Measurements from ENCODE around the gene EFS.

The EFS gene

GRCh38 chr14:23359722-23360447 is 5.1 kb downstream of the EFS start:
- TF ChIP-seq, protein P1, sequence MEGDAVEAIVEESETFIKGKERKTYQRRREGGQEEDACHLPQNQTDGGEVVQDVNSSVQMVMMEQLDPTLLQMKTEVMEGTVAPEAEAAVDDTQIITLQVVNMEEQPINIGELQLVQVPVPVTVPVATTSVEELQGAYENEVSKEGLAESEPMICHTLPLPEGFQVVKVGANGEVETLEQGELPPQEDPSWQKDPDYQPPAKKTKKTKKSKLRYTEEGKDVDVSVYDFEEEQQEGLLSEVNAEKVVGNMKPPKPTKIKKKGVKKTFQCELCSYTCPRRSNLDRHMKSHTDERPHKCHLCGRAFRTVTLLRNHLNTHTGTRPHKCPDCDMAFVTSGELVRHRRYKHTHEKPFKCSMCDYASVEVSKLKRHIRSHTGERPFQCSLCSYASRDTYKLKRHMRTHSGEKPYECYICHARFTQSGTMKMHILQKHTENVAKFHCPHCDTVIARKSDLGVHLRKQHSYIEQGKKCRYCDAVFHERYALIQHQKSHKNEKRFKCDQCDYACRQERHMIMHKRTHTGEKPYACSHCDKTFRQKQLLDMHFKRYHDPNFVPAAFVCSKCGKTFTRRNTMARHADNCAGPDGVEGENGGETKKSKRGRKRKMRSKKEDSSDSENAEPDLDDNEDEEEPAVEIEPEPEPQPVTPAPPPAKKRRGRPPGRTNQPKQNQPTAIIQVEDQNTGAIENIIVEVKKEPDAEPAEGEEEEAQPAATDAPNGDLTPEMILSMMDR (IDR thresholded peaks at IDR 0.05; ENCODE audit: borderline replicate concordance, control extremely low read depth, extremely low read depth, insufficient read depth, missing control alignments): no peak
- no peak for DNase-seq (ENCODE audit: low spot score)
- in situ Hi-C loops (cut with MboI; ENCODE audit: low sequenced_read_pairs, unreplicated experiment): no loop called here

GRCh38 chr14:23359167-23359626 is 5.8 kb downstream of the EFS start:
- in situ Hi-C loops (cut with MboI; ENCODE audit: low sequenced_read_pairs, unreplicated experiment): no loop called here
- no peak for DNase-seq (ENCODE audit: low spot score)
- TF ChIP-seq, protein P1 (IDR thresholded peaks at IDR 0.05; ENCODE audit: borderline replicate concordance, control extremely low read depth, extremely low read depth, insufficient read depth, missing control alignments): no peak

DNA sequence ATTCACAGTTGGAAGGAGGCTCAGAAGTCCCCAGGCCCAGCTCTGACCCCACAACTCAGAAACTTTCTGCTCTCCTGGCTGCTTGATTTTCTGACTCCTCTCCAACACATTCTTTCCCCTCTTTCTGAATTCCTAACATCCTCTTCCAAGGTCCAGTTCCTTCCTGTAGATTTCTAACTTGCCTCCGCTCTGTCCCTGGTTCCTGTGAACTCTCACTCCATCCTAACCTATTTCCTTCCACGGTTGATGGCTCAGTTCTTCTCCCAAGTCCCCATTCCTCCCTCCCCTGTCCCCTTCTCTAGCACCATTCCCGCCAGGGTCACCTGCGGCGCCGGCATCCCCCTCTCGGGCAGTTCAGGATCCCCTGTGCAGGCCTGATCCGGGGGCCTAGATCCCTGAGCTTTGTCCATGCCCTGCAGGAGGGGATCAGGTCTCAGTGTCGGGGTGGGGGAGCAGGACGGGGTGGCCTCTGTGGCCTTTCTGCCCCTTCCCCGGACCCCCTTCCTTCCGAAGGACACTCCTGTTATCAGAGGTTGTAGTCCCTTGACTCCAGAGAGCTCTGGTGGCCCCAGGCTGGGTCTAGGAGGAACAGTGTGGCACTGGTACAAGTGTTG is 6.3 kb downstream of the EFS start:
- TF ChIP-seq, protein P1 (IDR thresholded peaks at IDR 0.05; ENCODE audit: borderline replicate concordance, control extremely low read depth, extremely low read depth, insufficient read depth, missing control alignments): no peak
- DNase-seq (ENCODE audit: low spot score): no peak
- in situ Hi-C loops (cut with MboI; ENCODE audit: low sequenced_read_pairs, unreplicated experiment): no loop called here

DNA sequence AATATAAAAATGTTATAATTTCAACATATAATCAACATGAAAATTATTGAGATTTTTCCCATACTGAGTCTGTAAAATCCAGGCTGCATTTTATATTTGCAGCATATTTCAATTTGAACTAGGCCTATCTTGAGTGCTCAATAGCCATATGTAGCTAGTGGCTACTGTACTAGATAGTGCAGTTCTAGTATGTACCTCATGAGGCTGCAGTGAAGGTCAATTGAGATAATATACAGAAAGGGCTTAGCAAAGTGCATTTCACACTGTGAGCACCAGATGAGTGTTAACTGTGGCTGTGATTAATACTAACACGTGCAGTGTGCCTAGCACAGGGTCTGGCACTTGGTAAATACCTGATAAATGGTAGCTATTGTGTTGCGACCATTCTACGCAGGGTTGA is 6.9 kb downstream of the EFS start:
- DNase-seq (ENCODE audit: low spot score): peak; percentile 6
- in situ Hi-C loops (cut with MboI; ENCODE audit: low sequenced_read_pairs, unreplicated experiment): no loop called here
- TF ChIP-seq, protein P1 (IDR thresholded peaks at IDR 0.05; ENCODE audit: borderline replicate concordance, control extremely low read depth, extremely low read depth, insufficient read depth, missing control alignments): no peak

DNA sequence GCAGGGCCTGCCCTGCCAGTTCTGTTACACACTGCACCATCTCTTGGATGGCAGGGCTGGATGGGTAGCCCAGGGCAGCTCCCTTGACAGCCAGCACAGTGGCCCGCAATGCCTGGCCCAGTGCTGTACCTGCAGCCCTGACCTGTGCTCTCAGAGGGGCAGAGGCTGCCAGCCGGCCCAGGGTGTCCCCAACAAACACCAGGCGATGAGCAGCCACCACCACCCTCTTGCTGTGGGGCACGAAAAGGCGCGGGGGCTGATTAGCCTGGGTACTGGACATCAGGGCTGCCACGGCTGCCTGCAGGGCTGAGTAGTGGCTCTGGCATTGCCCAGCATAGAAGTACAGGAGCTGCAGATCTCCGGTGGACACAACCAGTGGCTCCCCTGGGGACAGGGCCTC is 7.7 kb downstream of the EFS start:
- peak; percentile 11 for DNase-seq (ENCODE audit: low spot score)
- TF ChIP-seq, protein P1 (IDR thresholded peaks at IDR 0.05; ENCODE audit: borderline replicate concordance, control extremely low read depth, extremely low read depth, insufficient read depth, missing control alignments): no peak
- in situ Hi-C loops (cut with MboI; ENCODE audit: low sequenced_read_pairs, unreplicated experiment): no loop called here

GRCh38 chr14:23356662-23357061 is 8.3 kb downstream of the EFS start:
- TF ChIP-seq, protein P1 (IDR thresholded peaks at IDR 0.05; ENCODE audit: borderline replicate concordance, control extremely low read depth, extremely low read depth, insufficient read depth, missing control alignments): no peak
- in situ Hi-C loops (cut with MboI; ENCODE audit: low sequenced_read_pairs, unreplicated experiment): no loop called here
- DNase-seq (ENCODE audit: low spot score): no peak
